H9 (cell line): ENCODE data around the gene ANKRD44. TPM values are rescaled to one million over a fixed set of nuclear protein-coding genes. Genes with fewer than 3 reads are reported as not detected.

ENCODE experiments used
- DNase-seq: peaks from one replicate; pipeline ENCODE4 v3.0.0-alpha.2; 2017
- H2AFZ ChIP-seq: one replicate; pipeline ENCODE4 v1.6.1; 2013; ENCODE audit warnings: mild to moderate bottlenecking, low read length, control low read depth, moderate library complexity
- H2AK5ac ChIP-seq: 2 replicates; pipeline ENCODE4 v1.6.1; 2013; ENCODE audit warnings: low read length, control low read depth, mixed read lengths; ENCODE audit not compliant: insufficient read length
- H2BK120ac ChIP-seq: one replicate; pipeline ENCODE4 v1.6.1; 2013; ENCODE audit warnings: low read depth, mild to moderate bottlenecking, low read length, control low read depth, inconsistent platforms; ENCODE audit not compliant: poor library complexity, severe bottlenecking
- H2BK12ac ChIP-seq: 2 replicates; pipeline ENCODE4 v1.6.1; 2013; ENCODE audit warnings: low read length, control low read depth, mixed read lengths, low read depth; ENCODE audit not compliant: insufficient read length
- H2BK15ac ChIP-seq: 2 replicates; pipeline ENCODE4 v1.6.1; 2013; ENCODE audit warnings: low read depth, low read length, control low read depth
- H2BK20ac ChIP-seq: one replicate; pipeline ENCODE4 v1.6.1; 2013; ENCODE audit warnings: low read depth, mild to moderate bottlenecking, low read length, control low read depth, inconsistent platforms; ENCODE audit not compliant: poor library complexity, severe bottlenecking
- H2BK5ac ChIP-seq: 2 replicates; pipeline ENCODE4 v1.6.1; 2013; ENCODE audit warnings: low read length, control low read depth, mixed read lengths; ENCODE audit not compliant: insufficient read length
- H3K14ac ChIP-seq: 2 replicates; pipeline ENCODE4 v1.6.1; 2013; ENCODE audit warnings: low read length, control low read depth; ENCODE audit not compliant: insufficient read depth
- H3K18ac ChIP-seq: 2 replicates; pipeline ENCODE4 v1.6.1; 2013; ENCODE audit warnings: low read depth, mild to moderate bottlenecking, mixed read lengths, low read length, control low read depth; ENCODE audit not compliant: insufficient read length
- H3K23ac ChIP-seq: 2 replicates; pipeline ENCODE4 v1.6.1; 2013; ENCODE audit warnings: low read length, control low read depth, mixed read lengths, low read depth; ENCODE audit not compliant: insufficient read length
- H3K23me2 ChIP-seq: 2 replicates; pipeline ENCODE4 v1.6.1; 2013; ENCODE audit warnings: low read depth, mild to moderate bottlenecking, mixed read lengths, low read length, control low read depth; ENCODE audit not compliant: insufficient read length, poor library complexity, severe bottlenecking
- H3K27ac ChIP-seq: 2 replicates; pipeline ENCODE4 v1.5.1; 2013; ENCODE audit warnings: low read length, control low read depth, mixed read lengths, low read depth; ENCODE audit not compliant: insufficient read length
- H3K27me3 ChIP-seq: 2 replicates; pipeline ENCODE4 v1.6.1; 2013; ENCODE audit warnings: low read length, control low read depth, inconsistent platforms; ENCODE audit not compliant: insufficient read depth
- H3K4ac ChIP-seq: 2 replicates; pipeline ENCODE4 v1.6.1; 2013; ENCODE audit warnings: low read depth, mild to moderate bottlenecking, control low read depth, inconsistent platforms, low read length, moderate library complexity
- H3K4me1 ChIP-seq: 2 replicates; pipeline ENCODE4 v1.6.1; 2013; ENCODE audit warnings: low read length, control low read depth, inconsistent platforms; ENCODE audit not compliant: insufficient read depth
- H3K4me2 ChIP-seq: 2 replicates; pipeline ENCODE4 v1.6.1; 2013; ENCODE audit warnings: low read length, control low read depth, mixed read lengths; ENCODE audit not compliant: insufficient read length, insufficient read depth
- H3K56ac ChIP-seq: 2 replicates; pipeline ENCODE4 v1.6.1; 2013; ENCODE audit warnings: low read depth, mild to moderate bottlenecking, mixed read lengths, low read length, control low read depth; ENCODE audit not compliant: insufficient read length
- H3K79me1 ChIP-seq: 2 replicates; pipeline ENCODE4 v1.6.1; 2013; ENCODE audit warnings: low read depth, mild to moderate bottlenecking, moderate library complexity, low read length, control low read depth, inconsistent platforms; ENCODE audit not compliant: insufficient read depth, poor library complexity, severe bottlenecking
- H3K79me2 ChIP-seq: 2 replicates; pipeline ENCODE4 v1.6.1; 2013; ENCODE audit warnings: low read length, control low read depth, inconsistent platforms; ENCODE audit not compliant: insufficient read depth
- H3K9ac ChIP-seq: 2 replicates; pipeline ENCODE4 v1.6.1; 2013; ENCODE audit warnings: low read length, control low read depth, mixed read lengths; ENCODE audit not compliant: insufficient read length; ENCODE audit errors: extremely low read depth
- H3K9me3 ChIP-seq: one replicate; pipeline ENCODE4 v1.6.1; 2013; ENCODE audit warnings: low read depth, low read length, inconsistent platforms; ENCODE audit not compliant: control insufficient read depth
- H3T11ph ChIP-seq: one replicate; pipeline ENCODE4 v1.6.1; 2013; ENCODE audit warnings: mild to moderate bottlenecking, low read length, control low read depth, inconsistent platforms
- H4K20me1 ChIP-seq: one replicate; pipeline ENCODE4 v1.6.1; 2013; ENCODE audit not compliant: control insufficient read depth, insufficient read length, insufficient read depth
- H4K5ac ChIP-seq: 2 replicates; pipeline ENCODE4 v1.6.1; 2013; ENCODE audit warnings: low read depth, mild to moderate bottlenecking, mixed read lengths, low read length, control low read depth; ENCODE audit not compliant: insufficient read length
- H4K8ac ChIP-seq: replicated peaks from 2 replicates; pipeline ENCODE4 v1.6.1; 2013; ENCODE audit warnings: low read length, control low read depth, mixed read lengths, low read depth; ENCODE audit not compliant: insufficient read length
- H4K91ac ChIP-seq: 2 replicates; pipeline ENCODE4 v1.6.1; 2013; ENCODE audit warnings: low read depth, mild to moderate bottlenecking, moderate library complexity, mixed read lengths, low read length, control low read depth; ENCODE audit not compliant: insufficient read length
- H3K27ac Mint-ChIP-seq, 3 experiments: 2 replicates in 2 of 3; 3 replicates in 1 of 3; pipeline ENCODE4 v1.8.0; 2020 to 2021; ENCODE audit warnings: mixed read lengths in 3 of 3, mild to moderate bottlenecking in 1 of 3, moderate library complexity in 1 of 3
- H3K27me3 Mint-ChIP-seq: 2 replicates; pipeline ENCODE4 v1.8.0; 2021; ENCODE audit warnings: low read depth, mild to moderate bottlenecking, moderate library complexity, mixed read lengths
- H3K36me3 Mint-ChIP-seq, 3 experiments: 2 replicates in 2 of 3; 3 replicates in 1 of 3; pipeline ENCODE4 v1.8.0; 2020 to 2021; ENCODE audit warnings: low read depth in 3 of 3, mixed read lengths in 3 of 3; ENCODE audit not compliant: insufficient read depth in 1 of 3
- H3K4me1 Mint-ChIP-seq, 2 experiments: 2 replicates each; pipeline ENCODE4 v1.8.0; 2020; ENCODE audit warnings: mixed read lengths in 2 of 2
- H3K4me3 Mint-ChIP-seq, 2 experiments: 2 replicates in 1 of 2; 3 replicates in 1 of 2; pipeline ENCODE4 v1.8.0; 2020 to 2021; ENCODE audit warnings: mild to moderate bottlenecking in 2 of 2, mixed read lengths in 2 of 2, moderate library complexity in 1 of 2
- H3K9me3 Mint-ChIP-seq, 2 experiments: 2 replicates in 1 of 2; 3 replicates in 1 of 2; pipeline ENCODE4 v1.8.0; 2020; ENCODE audit warnings: mild to moderate bottlenecking in 2 of 2, mixed read lengths in 2 of 2, moderate library complexity in 1 of 2
- CTCF ChIP-seq: fragments of 200-600 bp; sonication (generic); conservative IDR thresholded peaks from 3 replicates; pipeline ENCODE4 v1.8.0; 2021; ENCODE audit warnings: antibody characterized with exemption, mild to moderate bottlenecking
- WGBS: extraction: QIAGEN DNeasy Blood & Tissue Kit; methylation state at CpG from one replicate; pipeline ENCODE4 v1.1.7; 2013; ENCODE audit warnings: missing lambda C conversion rate, low lambda C conversion rate, mixed read lengths; ENCODE audit not compliant: insufficient read length; ENCODE audit errors: extremely low coverage; 5-methylcytosine and 5-hydroxymethylcytosine counted together
- total RNA-seq: library from RNA; stranded (reverse); gene quantifications from 2 replicates; pipeline ENCODE4 v1.2.1, GENCODE V29; 2021

ANKRD44 gene
- total RNA-seq, 1 experiment from 2014 or later = 1.9 TPM

DNA sequence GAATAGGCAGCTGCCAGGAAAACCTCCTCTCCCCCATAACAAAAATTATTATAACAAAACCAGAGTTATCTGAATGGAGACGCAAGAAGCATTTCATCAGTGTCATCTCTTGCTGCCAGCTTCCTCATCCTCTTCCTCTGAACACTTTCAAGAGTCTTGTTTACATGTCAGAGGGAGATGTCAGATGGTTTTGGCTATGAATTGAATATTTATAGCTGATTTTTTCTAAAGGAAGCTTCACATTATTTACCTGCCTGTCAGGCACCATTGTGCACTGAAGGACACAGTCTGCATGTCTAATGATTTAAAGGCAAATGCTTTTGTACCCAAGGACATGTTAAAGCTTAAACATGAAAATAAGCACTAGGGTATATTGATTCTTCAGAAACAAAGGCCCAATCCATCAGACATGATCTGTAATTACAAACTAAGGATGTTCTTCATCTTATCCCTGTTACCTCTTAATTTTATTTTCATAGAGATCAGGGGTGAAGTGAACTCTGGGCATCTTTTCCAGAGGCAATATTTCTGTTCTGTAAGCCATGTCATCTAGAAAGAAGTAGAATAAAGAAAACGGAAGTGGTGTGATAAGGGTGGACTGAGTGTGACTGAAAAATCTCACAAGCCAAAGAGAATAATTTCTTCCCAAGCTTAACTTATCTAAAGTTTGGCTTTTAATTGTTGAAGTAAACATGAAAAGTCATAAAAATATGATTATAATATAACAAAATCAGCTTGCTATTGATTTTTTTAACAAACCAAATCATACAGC lies 168.7 kb downstream of the ANKRD44 start:
- H3K27ac ChIP-seq = no peak overlapping the region
- no peak overlapping the region for H4K91ac ChIP-seq
- no peak overlapping the region for H3K9ac ChIP-seq
- Mint-ChIP-seq H3K9me3 (no peaks in the 10 kb centered on the region), H3K4me3 (no peak overlapping the region), H3K27ac (no peak overlapping the region; a peak in 1 of 7 replicates), H3K27me3 (no peaks in the 10 kb centered on the region), H3K36me3 (no peaks in the 10 kb centered on the region), H3K4me1 (peaks cover 7 to 10% of the 10 kb centered on the region in 2 experiments)
- no peaks in the 10 kb centered on the region for H3K79me2 ChIP-seq
- H2BK120ac ChIP-seq = no peak overlapping the region
- no peaks in the 10 kb centered on the region for H3K9me3 ChIP-seq
- WGBS = no CpG with 5 or more reads among the region's 2 CpGs
- H3K27me3 ChIP-seq = no peaks in the 10 kb centered on the region
- H3K18ac ChIP-seq = no peak overlapping the region
- no peak overlapping the region for H2BK20ac ChIP-seq
- no peak overlapping the region for H4K8ac ChIP-seq
- no peak overlapping the region for H3K4me2 ChIP-seq
- H2AK5ac ChIP-seq = no peak overlapping the region
- no peak overlapping the region for H3K14ac ChIP-seq
- H3K23ac ChIP-seq = no peak overlapping the region
- H3K4ac ChIP-seq = no peak overlapping the region
- H2BK5ac ChIP-seq = no peak overlapping the region
- H3K4me1 ChIP-seq = no peaks in the 10 kb centered on the region
- no peak for TF ChIP-seq CTCF
- H2AFZ ChIP-seq = no peak overlapping the region
- H3K79me1 ChIP-seq = no peaks in the 10 kb centered on the region
- no peak for DNase-seq
- no peak overlapping the region for H4K5ac ChIP-seq
- H2BK15ac ChIP-seq = no peak overlapping the region
- H2BK12ac ChIP-seq = no peak overlapping the region
- H3K56ac ChIP-seq = no peak overlapping the region
- H3T11ph ChIP-seq = no peak overlapping the region
- no peaks in the 10 kb centered on the region for H4K20me1 ChIP-seq
- H3K23me2 ChIP-seq = no peaks in the 10 kb centered on the region
